Measurements from ENCODE around the gene ITM2B. TPM values are rescaled to one million over a fixed set of nuclear protein-coding genes. Genes with fewer than 3 reads are reported as not detected.

ITM2B gene
- total RNA-seq, 1 experiment from 2014 or later: 302 TPM

DNA sequence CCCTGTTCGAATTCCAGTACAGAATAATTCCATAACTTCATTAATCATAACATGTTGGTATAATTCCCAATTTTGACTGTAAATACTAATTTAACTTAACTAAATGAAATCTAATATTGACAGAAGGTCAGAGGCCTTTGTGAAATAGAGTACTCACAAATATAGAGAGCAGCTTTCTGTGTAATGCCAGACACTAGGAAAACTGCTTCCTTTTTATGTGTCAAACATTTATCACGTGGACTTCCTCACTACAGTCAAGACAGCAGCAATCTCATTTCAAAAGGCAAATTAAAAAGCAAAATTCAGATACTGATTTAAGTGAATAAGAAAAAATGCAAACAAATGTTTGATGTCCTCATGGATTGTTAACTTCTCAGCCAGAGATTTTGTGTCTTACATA, 13.1 kb downstream of the ITM2B start:
- in situ Hi-C loops (cut with HindIII; ENCODE audit: low pct_unique_long_range_greater_than_20kb, low sequenced_read_pairs): no loop called here

DNA sequence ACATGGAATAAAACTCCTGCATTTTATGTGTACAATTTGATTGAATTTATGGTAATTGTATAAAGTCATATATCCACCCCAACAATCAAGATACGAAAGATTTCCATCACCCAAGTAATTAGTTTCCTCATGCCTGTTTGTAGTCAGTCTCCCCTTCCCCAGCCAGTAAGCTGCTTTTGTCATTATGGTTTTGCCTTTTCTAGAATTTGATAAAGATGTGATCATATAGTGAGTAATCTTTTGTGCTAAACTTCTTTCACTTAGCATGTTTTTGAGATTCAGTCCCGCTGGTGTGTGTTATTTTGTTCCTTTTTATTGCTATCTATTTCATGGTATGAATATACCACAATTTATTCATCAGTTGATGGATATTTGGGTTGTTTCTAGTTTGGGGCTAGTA, 16.0 kb downstream of the ITM2B start:
- DNase-seq (ENCODE audit: low read depth, low spot score): no peak
- in situ Hi-C loops (cut with HindIII; ENCODE audit: low pct_unique_long_range_greater_than_20kb, low sequenced_read_pairs): no loop called here

More for the DNA sequence above, 13.1 kb downstream of the ITM2B start:
- no peak for DNase-seq (ENCODE audit: low read depth, low spot score)

GRCh38 chr13:48251611-48252081, 18.6 kb downstream of the ITM2B start:
- in situ Hi-C loops (cut with HindIII; ENCODE audit: low pct_unique_long_range_greater_than_20kb, low sequenced_read_pairs): no loop called here
- no peak for DNase-seq (ENCODE audit: low read depth, low spot score)

- in situ Hi-C loops (cut with HindIII; ENCODE audit: low pct_unique_long_range_greater_than_20kb, low sequenced_read_pairs): no loop called here
Observed at GRCh38 chr13:48252176-48252575, 19.2 kb downstream of the ITM2B start.

GRCh38 chr13:48253849-48254248, 20.8 kb downstream of the ITM2B start:
- in situ Hi-C loops (cut with HindIII; ENCODE audit: low pct_unique_long_range_greater_than_20kb, low sequenced_read_pairs): no loop called here

More at GRCh38 chr13:48252176-48252575, 19.2 kb downstream of the ITM2B start:
- DNase-seq (ENCODE audit: low read depth, low spot score): no peak

DNA sequence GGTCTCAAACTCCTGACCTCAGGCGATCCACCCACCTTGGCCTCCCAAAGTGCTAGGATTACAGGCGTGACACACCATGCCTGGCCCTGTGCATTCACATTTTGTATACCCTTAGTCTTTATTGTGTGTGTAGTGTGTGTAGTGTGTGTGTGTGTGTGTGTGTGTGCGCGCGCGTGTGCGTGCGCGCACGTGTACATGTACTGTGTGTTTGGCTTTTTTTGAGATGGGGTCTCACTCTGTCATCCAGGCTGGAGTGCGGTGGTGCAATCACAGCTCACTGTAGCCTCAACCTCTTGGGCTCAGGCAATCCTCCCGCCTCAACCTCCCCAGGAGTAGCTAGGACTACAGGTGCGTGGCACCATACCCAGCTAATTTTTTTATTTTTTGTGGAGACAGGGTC, 22.1 kb downstream of the ITM2B start:
- no peak for DNase-seq (ENCODE audit: low read depth, low spot score)
- in situ Hi-C loops (cut with HindIII; ENCODE audit: low pct_unique_long_range_greater_than_20kb, low sequenced_read_pairs): no loop called here

More at GRCh38 chr13:48253849-48254248, 20.8 kb downstream of the ITM2B start:
- DNase-seq (ENCODE audit: low read depth, low spot score): no peak

GRCh38 chr13:48255954-48256353, 22.9 kb downstream of the ITM2B start:
- DNase-seq (ENCODE audit: low read depth, low spot score): no peak
- in situ Hi-C loops (cut with HindIII; ENCODE audit: low pct_unique_long_range_greater_than_20kb, low sequenced_read_pairs): no loop called here

GRCh38 chr13:48258002-48258401, 25.0 kb downstream of the ITM2B start:
- no peak for DNase-seq (ENCODE audit: low read depth, low spot score)
- in situ Hi-C loops (cut with HindIII; ENCODE audit: low pct_unique_long_range_greater_than_20kb, low sequenced_read_pairs): no loop called here

GRCh38 chr13:48258430-48258829, 25.4 kb downstream of the ITM2B start:
- in situ Hi-C loops (cut with HindIII; ENCODE audit: low pct_unique_long_range_greater_than_20kb, low sequenced_read_pairs): no loop called here
- no peak for DNase-seq (ENCODE audit: low read depth, low spot score)

GRCh38 chr13:48260970-48261369, 28.0 kb downstream of the ITM2B start:
- in situ Hi-C loops (cut with HindIII; ENCODE audit: low pct_unique_long_range_greater_than_20kb, low sequenced_read_pairs): no loop called here
- no peak for DNase-seq (ENCODE audit: low read depth, low spot score)

- in situ Hi-C loops (cut with HindIII; ENCODE audit: low pct_unique_long_range_greater_than_20kb, low sequenced_read_pairs): no loop called here
- no peak for DNase-seq (ENCODE audit: low read depth, low spot score)
Observed at GRCh38 chr13:48263196-48263595, 30.2 kb downstream of the ITM2B start.

GRCh38 chr13:48264058-48264457, 31.1 kb downstream of the ITM2B start:
- no peak for DNase-seq (ENCODE audit: low read depth, low spot score)

GRCh38 chr13:48265217-48265815, 32.3 kb downstream of the ITM2B start:
- in situ Hi-C loops (cut with HindIII; ENCODE audit: low pct_unique_long_range_greater_than_20kb, low sequenced_read_pairs): no loop called here
- no peak for DNase-seq (ENCODE audit: low read depth, low spot score)

More at GRCh38 chr13:48264058-48264457, 31.1 kb downstream of the ITM2B start:
- in situ Hi-C loops (cut with HindIII; ENCODE audit: low pct_unique_long_range_greater_than_20kb, low sequenced_read_pairs): no loop called here

DNA sequence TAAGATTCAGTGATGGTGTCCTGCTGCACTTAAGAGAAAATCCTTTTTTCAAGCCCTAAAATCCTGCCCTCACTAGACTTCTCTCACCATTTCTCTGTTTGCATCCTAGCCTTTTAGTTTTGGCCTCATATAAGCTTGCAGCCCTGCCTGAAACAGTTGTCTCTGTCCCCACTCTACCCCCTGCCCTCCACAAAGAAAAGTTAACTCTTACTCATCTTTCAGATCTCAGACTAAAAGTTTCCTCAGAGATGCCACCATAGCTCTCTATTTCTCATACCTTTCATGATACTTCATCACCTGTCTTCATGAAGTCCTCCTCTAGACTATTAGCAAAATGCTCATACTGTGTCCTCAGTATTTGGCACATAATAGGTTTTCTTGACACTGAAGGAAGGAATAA, 33.1 kb downstream of the ITM2B start:
- DNase-seq (ENCODE audit: low read depth, low spot score): no peak
- in situ Hi-C loops (cut with HindIII; ENCODE audit: low pct_unique_long_range_greater_than_20kb, low sequenced_read_pairs): no loop called here

DNA sequence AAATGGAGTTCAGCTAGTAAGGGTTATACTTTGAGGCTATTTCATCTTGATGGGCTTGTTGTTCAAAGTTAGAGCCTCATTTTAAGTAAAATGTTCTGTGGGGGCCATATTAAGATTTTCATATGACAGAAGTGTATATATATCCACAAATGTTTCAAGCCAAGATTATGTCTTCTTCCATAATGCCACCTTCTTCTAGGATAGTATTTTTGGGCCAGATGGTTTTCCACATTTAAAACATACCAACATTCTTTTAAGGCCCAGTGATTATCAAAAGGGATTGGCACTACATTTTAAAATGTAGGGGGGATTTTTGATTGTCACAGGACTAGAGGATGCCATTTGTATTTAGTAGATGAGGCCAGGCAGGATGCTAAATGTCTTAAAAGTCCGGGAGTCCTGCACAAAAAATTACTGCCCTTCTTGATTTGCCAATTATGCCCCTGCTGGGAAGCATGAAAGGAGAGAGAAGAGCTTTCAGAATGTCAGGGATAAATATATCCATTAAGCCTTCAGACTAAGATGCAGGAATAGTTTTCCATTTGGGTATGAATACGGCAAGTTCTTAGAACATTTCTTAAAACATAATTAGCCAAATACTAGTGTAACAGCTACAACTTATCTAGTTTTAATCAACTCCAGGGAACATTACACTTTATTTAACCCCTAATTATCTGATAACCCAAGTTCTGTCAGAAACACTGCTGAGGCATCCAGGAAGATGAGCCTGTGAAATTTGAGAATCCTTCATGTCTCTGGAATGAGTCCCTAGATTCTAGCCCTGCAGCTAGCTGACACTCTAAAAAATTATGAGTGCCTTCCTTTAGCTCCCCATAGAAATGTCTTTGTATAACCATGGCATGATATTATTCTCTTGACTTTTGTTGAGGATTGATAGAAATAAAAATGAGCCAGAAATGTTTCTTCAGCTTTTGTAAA, 34.0 kb downstream of the ITM2B start:
- in situ Hi-C loops (cut with HindIII; ENCODE audit: low pct_unique_long_range_greater_than_20kb, low sequenced_read_pairs): no loop called here
- no peak for DNase-seq (ENCODE audit: low read depth, low spot score)

DNA sequence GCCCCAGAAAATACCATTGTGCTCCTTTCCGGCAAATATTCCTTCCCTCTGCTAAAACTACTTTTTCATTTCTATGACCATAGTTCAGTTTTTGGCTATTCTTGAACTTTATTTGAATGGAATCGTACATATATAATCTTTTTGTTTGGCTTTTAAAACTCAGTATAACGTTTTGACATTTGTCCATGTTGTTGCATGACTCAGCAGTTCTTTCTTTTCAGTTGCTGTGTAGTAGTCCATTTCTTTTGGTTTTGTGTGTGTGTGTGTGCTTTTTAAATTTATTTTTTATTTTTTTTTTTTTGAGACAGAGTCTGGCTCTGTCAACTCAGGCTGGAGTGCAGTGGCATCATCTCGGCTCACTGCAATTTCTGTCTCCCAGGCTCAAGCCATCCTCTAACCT, 35.0 kb downstream of the ITM2B start:
- in situ Hi-C loops (cut with HindIII; ENCODE audit: low pct_unique_long_range_greater_than_20kb, low sequenced_read_pairs): no loop called here
- no peak for DNase-seq (ENCODE audit: low read depth, low spot score)

- in situ Hi-C loops (cut with HindIII; ENCODE audit: low pct_unique_long_range_greater_than_20kb, low sequenced_read_pairs): no loop called here
- no peak for DNase-seq (ENCODE audit: low read depth, low spot score)
Observed at GRCh38 chr13:48273346-48273745, 40.3 kb downstream of the ITM2B start.

DNA sequence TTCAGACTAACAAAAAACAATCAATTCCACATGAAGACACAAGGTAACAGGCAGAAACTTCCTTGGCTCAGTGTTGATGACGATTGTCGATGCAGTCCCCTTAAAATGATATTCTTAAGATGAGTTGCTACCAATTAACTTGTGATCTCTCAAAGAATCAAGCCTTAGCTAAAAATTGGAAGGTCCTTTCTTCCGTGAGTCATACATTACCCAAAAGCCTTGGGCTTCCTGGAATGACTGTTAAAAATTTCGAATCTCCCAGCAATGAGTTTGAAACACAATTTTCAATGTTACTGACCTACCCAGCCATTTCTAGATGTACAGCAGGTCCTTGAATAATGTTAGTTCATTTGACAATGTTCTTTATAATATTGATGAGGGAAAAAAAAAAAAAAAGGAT, 42.5 kb downstream of the ITM2B start:
- in situ Hi-C loops (cut with HindIII; ENCODE audit: low pct_unique_long_range_greater_than_20kb, low sequenced_read_pairs): no loop called here
- no peak for DNase-seq (ENCODE audit: low read depth, low spot score)

DNA sequence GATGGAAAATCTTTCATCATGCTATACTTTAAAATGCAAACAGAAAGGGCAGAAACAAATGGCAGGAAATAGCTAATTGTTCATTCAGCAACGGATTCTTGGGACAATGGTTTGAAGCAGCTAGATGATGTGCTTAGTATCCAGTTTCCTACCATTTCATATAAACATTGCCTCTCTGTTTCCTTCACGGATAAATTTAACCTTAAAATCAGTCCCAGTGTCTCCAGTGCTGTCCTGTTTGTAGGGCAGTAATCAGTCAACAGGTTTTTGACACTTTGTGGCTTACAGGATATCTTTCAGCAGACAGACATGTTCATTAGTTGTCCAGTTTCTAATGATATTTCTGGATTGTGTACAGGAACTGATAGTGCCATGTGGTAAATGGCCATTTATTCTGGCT, 45.8 kb downstream of the ITM2B start:
- no peak for DNase-seq (ENCODE audit: low read depth, low spot score)
- in situ Hi-C loops (cut with HindIII; ENCODE audit: low pct_unique_long_range_greater_than_20kb, low sequenced_read_pairs): no loop called here
